ENCODE data around the gene LDAF1.

DNA sequence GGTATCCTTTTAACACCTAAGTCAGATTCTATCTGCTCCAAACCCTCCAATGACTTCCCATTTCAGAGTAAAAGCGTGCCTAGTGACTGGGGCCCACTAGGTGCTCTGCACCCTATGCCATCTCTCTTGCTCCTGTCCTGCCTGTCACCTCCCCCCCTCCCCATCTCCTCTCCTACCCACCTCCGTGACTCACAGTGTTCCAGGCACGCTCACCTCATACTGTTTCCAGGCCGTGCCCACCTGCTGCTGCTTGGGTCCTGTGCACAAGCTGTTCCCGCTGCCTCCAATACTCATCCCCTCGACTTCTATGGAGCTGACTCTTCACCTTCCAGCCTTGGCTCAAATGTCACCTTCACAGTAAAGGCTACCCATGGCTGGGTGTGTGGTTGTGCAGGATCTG lies 29.5 kb upstream of the LDAF1 start:
- TF ChIP-seq, protein P1, sequence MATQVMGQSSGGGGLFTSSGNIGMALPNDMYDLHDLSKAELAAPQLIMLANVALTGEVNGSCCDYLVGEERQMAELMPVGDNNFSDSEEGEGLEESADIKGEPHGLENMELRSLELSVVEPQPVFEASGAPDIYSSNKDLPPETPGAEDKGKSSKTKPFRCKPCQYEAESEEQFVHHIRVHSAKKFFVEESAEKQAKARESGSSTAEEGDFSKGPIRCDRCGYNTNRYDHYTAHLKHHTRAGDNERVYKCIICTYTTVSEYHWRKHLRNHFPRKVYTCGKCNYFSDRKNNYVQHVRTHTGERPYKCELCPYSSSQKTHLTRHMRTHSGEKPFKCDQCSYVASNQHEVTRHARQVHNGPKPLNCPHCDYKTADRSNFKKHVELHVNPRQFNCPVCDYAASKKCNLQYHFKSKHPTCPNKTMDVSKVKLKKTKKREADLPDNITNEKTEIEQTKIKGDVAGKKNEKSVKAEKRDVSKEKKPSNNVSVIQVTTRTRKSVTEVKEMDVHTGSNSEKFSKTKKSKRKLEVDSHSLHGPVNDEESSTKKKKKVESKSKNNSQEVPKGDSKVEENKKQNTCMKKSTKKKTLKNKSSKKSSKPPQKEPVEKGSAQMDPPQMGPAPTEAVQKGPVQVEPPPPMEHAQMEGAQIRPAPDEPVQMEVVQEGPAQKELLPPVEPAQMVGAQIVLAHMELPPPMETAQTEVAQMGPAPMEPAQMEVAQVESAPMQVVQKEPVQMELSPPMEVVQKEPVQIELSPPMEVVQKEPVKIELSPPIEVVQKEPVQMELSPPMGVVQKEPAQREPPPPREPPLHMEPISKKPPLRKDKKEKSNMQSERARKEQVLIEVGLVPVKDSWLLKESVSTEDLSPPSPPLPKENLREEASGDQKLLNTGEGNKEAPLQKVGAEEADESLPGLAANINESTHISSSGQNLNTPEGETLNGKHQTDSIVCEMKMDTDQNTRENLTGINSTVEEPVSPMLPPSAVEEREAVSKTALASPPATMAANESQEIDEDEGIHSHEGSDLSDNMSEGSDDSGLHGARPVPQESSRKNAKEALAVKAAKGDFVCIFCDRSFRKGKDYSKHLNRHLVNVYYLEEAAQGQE (IDR thresholded peaks at IDR 0.05; ENCODE audit: insufficient replicate concordance, low read depth): no peak
- TF ChIP-seq GABPA (IDR thresholded peaks at IDR 0.05; ENCODE audit: low read depth): no peak
- TF ChIP-seq, protein P2, sequence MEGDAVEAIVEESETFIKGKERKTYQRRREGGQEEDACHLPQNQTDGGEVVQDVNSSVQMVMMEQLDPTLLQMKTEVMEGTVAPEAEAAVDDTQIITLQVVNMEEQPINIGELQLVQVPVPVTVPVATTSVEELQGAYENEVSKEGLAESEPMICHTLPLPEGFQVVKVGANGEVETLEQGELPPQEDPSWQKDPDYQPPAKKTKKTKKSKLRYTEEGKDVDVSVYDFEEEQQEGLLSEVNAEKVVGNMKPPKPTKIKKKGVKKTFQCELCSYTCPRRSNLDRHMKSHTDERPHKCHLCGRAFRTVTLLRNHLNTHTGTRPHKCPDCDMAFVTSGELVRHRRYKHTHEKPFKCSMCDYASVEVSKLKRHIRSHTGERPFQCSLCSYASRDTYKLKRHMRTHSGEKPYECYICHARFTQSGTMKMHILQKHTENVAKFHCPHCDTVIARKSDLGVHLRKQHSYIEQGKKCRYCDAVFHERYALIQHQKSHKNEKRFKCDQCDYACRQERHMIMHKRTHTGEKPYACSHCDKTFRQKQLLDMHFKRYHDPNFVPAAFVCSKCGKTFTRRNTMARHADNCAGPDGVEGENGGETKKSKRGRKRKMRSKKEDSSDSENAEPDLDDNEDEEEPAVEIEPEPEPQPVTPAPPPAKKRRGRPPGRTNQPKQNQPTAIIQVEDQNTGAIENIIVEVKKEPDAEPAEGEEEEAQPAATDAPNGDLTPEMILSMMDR (IDR thresholded peaks at IDR 0.05; ENCODE audit: insufficient read depth, low read length): no peak
